DND-41 (cell line): Measurements from ENCODE around the gene DNAAF6.

Experiments
- ATAC-seq: fragments of 200-7000 bp; cut with Tn5 transposase; 3 replicates; pipeline ENCODE4 v1.9.1; 2021; ENCODE audit warnings: low read depth; ENCODE audit not compliant: insufficient read depth
- DNase-seq: peaks from one replicate; pipeline ENCODE4 v3.0.0-alpha.2; 2020
- H2AFZ ChIP-seq: 2 replicates; pipeline ENCODE4 v1.6.0; 2012; ENCODE audit warnings: low read depth, low read length
- H3K27ac ChIP-seq: 2 replicates; pipeline ENCODE4 v1.5.1; 2012; ENCODE audit warnings: low read length, inconsistent platforms
- H3K27me3 ChIP-seq: fragments of 200-600 bp; sonication (generic); 2 replicates; pipeline ENCODE4 v1.6.0; 2012; ENCODE audit warnings: low read length, mild to moderate bottlenecking, inconsistent platforms; ENCODE audit not compliant: insufficient read depth, poor library complexity
- H3K36me3 ChIP-seq: 2 replicates; pipeline ENCODE4 v1.5.1; 2012; ENCODE audit warnings: low read length, inconsistent platforms; ENCODE audit not compliant: insufficient read depth
- H3K4me1 ChIP-seq: 2 replicates; pipeline ENCODE4 v1.5.1; 2012; ENCODE audit warnings: mild to moderate bottlenecking, low read length; ENCODE audit not compliant: insufficient read depth
- H3K4me2 ChIP-seq: 2 replicates; pipeline ENCODE4 v1.6.0; 2012; ENCODE audit warnings: mild to moderate bottlenecking, moderate library complexity, low read length, inconsistent platforms; ENCODE audit not compliant: insufficient read depth
- H3K4me3 ChIP-seq, 2 experiments: fragments of 200-600 bp in 1 of 2; shearing (Covaris generic) in 1 of 2; 2 replicates each; pipeline ENCODE4 v1.5.1; 2012 to 2016; ENCODE audit warnings: inconsistent platforms in 2 of 2, low read length in 2 of 2, mild to moderate bottlenecking in 2 of 2, low read depth in 1 of 2, moderate library complexity in 1 of 2
- H3K79me2 ChIP-seq: 2 replicates; pipeline ENCODE4 v1.6.0; 2012; ENCODE audit warnings: low read length, inconsistent platforms; ENCODE audit not compliant: insufficient read depth
- H3K9ac ChIP-seq: 2 replicates; pipeline ENCODE4 v1.6.0; 2012; ENCODE audit warnings: low read depth, mild to moderate bottlenecking, inconsistent platforms, low read length, moderate library complexity
- H3K9me3 ChIP-seq: 2 replicates; pipeline ENCODE4 v1.5.1; 2012; ENCODE audit warnings: low read length, moderate library complexity, mild to moderate bottlenecking, inconsistent platforms; ENCODE audit not compliant: insufficient read depth, severe bottlenecking
- H4K20me1 ChIP-seq: 2 replicates; pipeline ENCODE4 v1.6.0; 2012; ENCODE audit warnings: low read length; ENCODE audit not compliant: insufficient read depth
- EZH2 ChIP-seq: IDR thresholded peaks from 3 replicates; pipeline ENCODE4 v1.6.1; 2012; ENCODE audit warnings: borderline replicate concordance, low read depth, mild to moderate bottlenecking, moderate library complexity, low read length, inconsistent platforms; ENCODE audit not compliant: severe bottlenecking
- TF ChIP-seq, protein P1 (sequence below): IDR thresholded peaks from 2 replicates; pipeline ENCODE4 v1.5.1; 2012; ENCODE audit warnings: borderline replicate concordance, low read length, moderate library complexity, mild to moderate bottlenecking; ENCODE audit not compliant: poor library complexity, severe bottlenecking; ENCODE audit errors: extremely low read depth

The DNAAF6 gene

DNA sequence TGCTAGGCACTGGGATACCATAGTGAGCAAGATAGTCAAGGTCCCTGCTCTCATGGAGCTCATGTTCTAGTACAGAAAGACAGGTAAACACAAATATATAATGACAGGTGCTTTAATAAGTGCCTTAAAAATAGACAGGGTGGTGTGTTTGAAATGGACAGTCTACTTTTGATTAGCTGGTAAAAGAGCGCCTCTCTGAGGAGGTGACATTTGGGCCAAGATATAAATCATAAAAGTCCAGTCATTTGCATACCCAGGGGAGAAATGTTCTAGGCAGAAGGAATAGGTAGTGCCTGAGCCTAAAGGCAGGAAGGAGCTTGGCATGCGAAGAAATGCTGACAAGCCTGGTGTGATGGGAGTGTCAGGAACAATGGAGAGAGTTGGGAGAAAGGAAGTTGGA lies 83.6 kb downstream of the DNAAF6 start:
- Histone ChIP-seq H3K9me3 (no peaks in the 10 kb centered on the region), H3K4me1 (no peaks in the 10 kb centered on the region), H2AFZ (no peak overlapping the region), H3K4me3 (no peak overlapping the region), H4K20me1 (no peaks in the 10 kb centered on the region), H3K36me3 (no peaks in the 10 kb centered on the region), H3K9ac (no peak overlapping the region), H3K79me2 (no peaks in the 10 kb centered on the region), H3K4me2 (no peak overlapping the region), H3K27ac (no peak overlapping the region), H3K27me3 (no peaks in the 10 kb centered on the region)
- no peak for TF ChIP-seq EZH2
- TF ChIP-seq, protein P1, sequence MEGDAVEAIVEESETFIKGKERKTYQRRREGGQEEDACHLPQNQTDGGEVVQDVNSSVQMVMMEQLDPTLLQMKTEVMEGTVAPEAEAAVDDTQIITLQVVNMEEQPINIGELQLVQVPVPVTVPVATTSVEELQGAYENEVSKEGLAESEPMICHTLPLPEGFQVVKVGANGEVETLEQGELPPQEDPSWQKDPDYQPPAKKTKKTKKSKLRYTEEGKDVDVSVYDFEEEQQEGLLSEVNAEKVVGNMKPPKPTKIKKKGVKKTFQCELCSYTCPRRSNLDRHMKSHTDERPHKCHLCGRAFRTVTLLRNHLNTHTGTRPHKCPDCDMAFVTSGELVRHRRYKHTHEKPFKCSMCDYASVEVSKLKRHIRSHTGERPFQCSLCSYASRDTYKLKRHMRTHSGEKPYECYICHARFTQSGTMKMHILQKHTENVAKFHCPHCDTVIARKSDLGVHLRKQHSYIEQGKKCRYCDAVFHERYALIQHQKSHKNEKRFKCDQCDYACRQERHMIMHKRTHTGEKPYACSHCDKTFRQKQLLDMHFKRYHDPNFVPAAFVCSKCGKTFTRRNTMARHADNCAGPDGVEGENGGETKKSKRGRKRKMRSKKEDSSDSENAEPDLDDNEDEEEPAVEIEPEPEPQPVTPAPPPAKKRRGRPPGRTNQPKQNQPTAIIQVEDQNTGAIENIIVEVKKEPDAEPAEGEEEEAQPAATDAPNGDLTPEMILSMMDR: no peak
- ATAC-seq (no peak), DNase-seq (no peak)

DNA sequence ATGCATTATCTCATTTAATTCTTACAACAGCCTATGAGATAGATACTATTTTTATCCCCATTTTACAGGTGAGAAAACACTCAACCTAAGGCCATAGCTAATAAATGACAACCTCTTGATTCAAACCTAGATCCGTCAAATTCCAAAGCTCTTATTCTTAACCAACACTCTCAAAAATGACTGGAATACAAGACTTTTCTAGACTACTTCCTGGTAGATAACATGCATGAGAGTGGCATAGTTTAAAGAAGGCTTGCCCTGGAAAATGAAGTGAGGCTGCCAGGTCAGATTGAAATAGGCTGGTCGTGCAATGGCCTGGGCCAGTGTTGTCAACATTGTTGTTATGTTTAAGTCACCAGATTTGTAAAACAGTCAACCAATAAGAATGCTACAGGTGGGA lies 86.6 kb downstream of the DNAAF6 start:
- no peaks in the 10 kb centered on the region for H3K4me1 ChIP-seq
- H3K4me3 ChIP-seq: no peak overlapping the region
- H3K27me3 ChIP-seq: no peaks in the 10 kb centered on the region
- no peak overlapping the region for H3K9ac ChIP-seq
- no peak for TF ChIP-seq EZH2
- TF ChIP-seq, protein P1: no peak
- no peaks in the 10 kb centered on the region for H3K9me3 ChIP-seq
- no peak overlapping the region for H3K4me2 ChIP-seq
- no peaks in the 10 kb centered on the region for H3K36me3 ChIP-seq
- H3K27ac ChIP-seq: no peak overlapping the region
- ATAC-seq: no peak
- DNase-seq: no peak
- H4K20me1 ChIP-seq: no peaks in the 10 kb centered on the region
- no peaks in the 10 kb centered on the region for H3K79me2 ChIP-seq
- H2AFZ ChIP-seq: no peak overlapping the region
